Breast epithelium (tissue), 3 donors: Measurements from ENCODE around the gene GPR34.

ENCODE experiments used
- POLR2A ChIP-seq: fragments of 450-650 bp; IDR thresholded peaks from one replicate; pipeline ENCODE4 v1.6.1; 2016; ENCODE audit warnings: antibody characterized with exemption, mild to moderate bottlenecking, moderate library complexity
- POLR2AphosphoS5 ChIP-seq, 3 donors: sonication (generic); formaldehyde crosslinking; IDR thresholded peaks; one replicate each; pipeline ENCODE4 v1.6.1; 2017; ENCODE audit warnings: antibody characterized with exemption in 3 of 3
- TF ChIP-seq, protein P1 (sequence below), 3 donors: fragments of 450-650 bp; IDR thresholded peaks; one replicate each; pipeline ENCODE4 v1.5.1; 2016 to 2017; ENCODE audit warnings: antibody characterized with exemption in 3 of 3, mild to moderate bottlenecking in 3 of 3, moderate library complexity in 3 of 3

- TF ChIP-seq, protein P1, sequence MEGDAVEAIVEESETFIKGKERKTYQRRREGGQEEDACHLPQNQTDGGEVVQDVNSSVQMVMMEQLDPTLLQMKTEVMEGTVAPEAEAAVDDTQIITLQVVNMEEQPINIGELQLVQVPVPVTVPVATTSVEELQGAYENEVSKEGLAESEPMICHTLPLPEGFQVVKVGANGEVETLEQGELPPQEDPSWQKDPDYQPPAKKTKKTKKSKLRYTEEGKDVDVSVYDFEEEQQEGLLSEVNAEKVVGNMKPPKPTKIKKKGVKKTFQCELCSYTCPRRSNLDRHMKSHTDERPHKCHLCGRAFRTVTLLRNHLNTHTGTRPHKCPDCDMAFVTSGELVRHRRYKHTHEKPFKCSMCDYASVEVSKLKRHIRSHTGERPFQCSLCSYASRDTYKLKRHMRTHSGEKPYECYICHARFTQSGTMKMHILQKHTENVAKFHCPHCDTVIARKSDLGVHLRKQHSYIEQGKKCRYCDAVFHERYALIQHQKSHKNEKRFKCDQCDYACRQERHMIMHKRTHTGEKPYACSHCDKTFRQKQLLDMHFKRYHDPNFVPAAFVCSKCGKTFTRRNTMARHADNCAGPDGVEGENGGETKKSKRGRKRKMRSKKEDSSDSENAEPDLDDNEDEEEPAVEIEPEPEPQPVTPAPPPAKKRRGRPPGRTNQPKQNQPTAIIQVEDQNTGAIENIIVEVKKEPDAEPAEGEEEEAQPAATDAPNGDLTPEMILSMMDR (IDR thresholded peaks at IDR 0.05) = no peak
- TF ChIP-seq POLR2A = no peak
- no peak for TF ChIP-seq POLR2AphosphoS5 (IDR thresholded peaks at IDR 0.05)
Observed at GRCh38 chrX:41718481-41719235, 29.9 kb downstream of the GPR34 start.
